ENCODE data around the gene MAN1C1. TPM values are rescaled to one million over a fixed set of nuclear protein-coding genes. Genes with fewer than 3 reads are reported as not detected.

Gene MAN1C1
- total and polyA plus RNA-seq, 2 donors (not counting 1 experiment from before 2014, with no cell fraction given), result 17.7 to 51.4 TPM

DNA sequence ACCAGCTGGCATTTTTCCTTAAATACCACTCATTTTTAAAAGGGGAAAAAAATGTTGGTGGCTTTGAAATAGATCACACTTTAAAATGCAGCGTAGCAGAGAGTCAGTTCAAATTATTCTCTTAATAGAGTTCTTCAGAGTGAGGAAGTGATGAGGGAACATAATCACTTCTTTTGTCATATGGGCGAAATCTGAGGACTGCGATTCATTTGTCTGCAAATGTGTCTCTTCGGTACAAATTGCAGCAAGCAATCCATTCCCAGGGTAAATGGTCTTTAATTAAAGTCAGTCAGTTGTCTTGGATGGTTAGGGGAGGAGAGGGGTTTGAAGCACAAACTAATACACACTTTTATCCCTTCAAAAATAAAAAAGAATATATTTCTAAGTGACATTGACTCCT is 97.4 kb downstream of the MAN1C1 start:
- Histone ChIP-seq H3K9me3 (ENCODE audit: control insufficient read depth, insufficient read depth, low read depth, low read length) (no peaks in the 10 kb centered on the region), H4K20me1 (ENCODE audit: control insufficient read depth, extremely low read depth, insufficient read depth, low read length) (no peaks in the 10 kb centered on the region), H3K9ac (ENCODE audit: insufficient read depth, low read length) (no peak overlapping the region), H3K4me1 (ENCODE audit: control insufficient read depth, extremely low read depth, insufficient read depth, low read length) (peaks cover 9% of the 10 kb centered on the region), H3K4me3 (replicated peaks in 1 of 4; ENCODE audit: control extremely low read depth in 1 of 4, insufficient read depth in 1 of 4, low read depth in 3 of 4, low read length in 4 of 4) (no peak overlapping the region), H3K27ac (ENCODE audit: insufficient read depth, low read length) (no peak overlapping the region), H3K27me3 (ENCODE audit: control insufficient read depth, insufficient read depth, low read length) (no peaks in the 10 kb centered on the region), H3K4me2 (ENCODE audit: extremely low read depth, insufficient read depth, low read length) (no peak overlapping the region), H3K36me3 (ENCODE audit: control insufficient read depth, insufficient read depth, low read length) (no peaks in the 10 kb centered on the region), H3K79me2 (ENCODE audit: control insufficient read depth, insufficient read depth, low read length) (no peaks in the 10 kb centered on the region), H2AFZ (ENCODE audit: low read length) (no peak overlapping the region)
- no peak for DNase-seq (ENCODE audit: low read depth in 2 of 2)
- TF ChIP-seq, protein P1, sequence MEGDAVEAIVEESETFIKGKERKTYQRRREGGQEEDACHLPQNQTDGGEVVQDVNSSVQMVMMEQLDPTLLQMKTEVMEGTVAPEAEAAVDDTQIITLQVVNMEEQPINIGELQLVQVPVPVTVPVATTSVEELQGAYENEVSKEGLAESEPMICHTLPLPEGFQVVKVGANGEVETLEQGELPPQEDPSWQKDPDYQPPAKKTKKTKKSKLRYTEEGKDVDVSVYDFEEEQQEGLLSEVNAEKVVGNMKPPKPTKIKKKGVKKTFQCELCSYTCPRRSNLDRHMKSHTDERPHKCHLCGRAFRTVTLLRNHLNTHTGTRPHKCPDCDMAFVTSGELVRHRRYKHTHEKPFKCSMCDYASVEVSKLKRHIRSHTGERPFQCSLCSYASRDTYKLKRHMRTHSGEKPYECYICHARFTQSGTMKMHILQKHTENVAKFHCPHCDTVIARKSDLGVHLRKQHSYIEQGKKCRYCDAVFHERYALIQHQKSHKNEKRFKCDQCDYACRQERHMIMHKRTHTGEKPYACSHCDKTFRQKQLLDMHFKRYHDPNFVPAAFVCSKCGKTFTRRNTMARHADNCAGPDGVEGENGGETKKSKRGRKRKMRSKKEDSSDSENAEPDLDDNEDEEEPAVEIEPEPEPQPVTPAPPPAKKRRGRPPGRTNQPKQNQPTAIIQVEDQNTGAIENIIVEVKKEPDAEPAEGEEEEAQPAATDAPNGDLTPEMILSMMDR (conservative IDR thresholded peaks at IDR 0.05 in 1 of 2, IDR thresholded peaks at IDR 0.05 in 1 of 2; ENCODE audit: low read depth in 1 of 2, low read length in 2 of 2), result no peak
- no peak for TF ChIP-seq EZH2 (IDR thresholded peaks at IDR 0.05; ENCODE audit: low read length, missing control alignments)

DNA sequence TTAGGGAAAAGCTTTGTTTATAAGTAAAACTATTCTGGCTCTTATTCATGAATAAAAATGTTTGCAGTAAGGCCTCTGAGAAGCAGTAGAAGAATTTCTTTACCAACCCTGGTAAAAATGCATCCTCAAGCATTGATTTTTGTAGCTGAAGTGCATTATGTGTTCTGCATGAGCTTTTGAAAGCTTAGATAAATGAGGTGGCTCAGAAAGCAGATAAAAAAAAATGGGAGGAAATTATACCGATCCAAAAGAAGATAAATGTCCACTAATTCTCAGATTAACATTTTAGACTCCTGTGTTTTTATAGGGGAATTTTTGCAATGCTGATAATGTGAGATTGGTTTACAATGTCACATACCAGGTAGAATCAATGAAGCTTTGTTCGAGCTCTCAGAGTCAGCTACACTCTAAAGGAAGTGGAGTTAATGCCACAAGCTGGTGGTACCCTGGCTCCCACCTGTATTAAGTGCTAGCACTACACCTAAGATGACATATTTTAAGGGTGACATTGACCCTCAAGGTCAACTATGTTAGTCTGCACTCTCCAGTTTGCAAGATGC is 97.9 kb downstream of the MAN1C1 start:
- peaks cover 6% of the 10 kb centered on the region for H3K4me1 ChIP-seq (ENCODE audit: control insufficient read depth, extremely low read depth, insufficient read depth, low read length)
- H3K27ac ChIP-seq (ENCODE audit: insufficient read depth, low read length), result no peak overlapping the region
- H3K79me2 ChIP-seq (ENCODE audit: control insufficient read depth, insufficient read depth, low read length), result no peaks in the 10 kb centered on the region
- no peak overlapping the region for H3K9ac ChIP-seq (ENCODE audit: insufficient read depth, low read length)
- no peaks in the 10 kb centered on the region for H3K9me3 ChIP-seq (ENCODE audit: control insufficient read depth, insufficient read depth, low read depth, low read length)
- H3K27me3 ChIP-seq (ENCODE audit: control insufficient read depth, insufficient read depth, low read length), result no peaks in the 10 kb centered on the region
- no peaks in the 10 kb centered on the region for H4K20me1 ChIP-seq (ENCODE audit: control insufficient read depth, extremely low read depth, insufficient read depth, low read length)
- no peak overlapping the region for H2AFZ ChIP-seq (ENCODE audit: low read length)
- H3K36me3 ChIP-seq (ENCODE audit: control insufficient read depth, insufficient read depth, low read length), result no peaks in the 10 kb centered on the region
- H3K4me2 ChIP-seq (ENCODE audit: extremely low read depth, insufficient read depth, low read length), result no peak overlapping the region
- no peak overlapping the region for H3K4me3 ChIP-seq (replicated peaks in 1 of 4; ENCODE audit: control extremely low read depth in 1 of 4, insufficient read depth in 1 of 4, low read depth in 3 of 4, low read length in 4 of 4)
- TF ChIP-seq EZH2 (IDR thresholded peaks at IDR 0.05; ENCODE audit: low read length, missing control alignments), result no peak
- TF ChIP-seq, protein P1 (conservative IDR thresholded peaks at IDR 0.05 in 1 of 2, IDR thresholded peaks at IDR 0.05 in 1 of 2; ENCODE audit: low read depth in 1 of 2, low read length in 2 of 2), result no peak
- DNase-seq (ENCODE audit: low read depth in 2 of 2), result no peak

DNA sequence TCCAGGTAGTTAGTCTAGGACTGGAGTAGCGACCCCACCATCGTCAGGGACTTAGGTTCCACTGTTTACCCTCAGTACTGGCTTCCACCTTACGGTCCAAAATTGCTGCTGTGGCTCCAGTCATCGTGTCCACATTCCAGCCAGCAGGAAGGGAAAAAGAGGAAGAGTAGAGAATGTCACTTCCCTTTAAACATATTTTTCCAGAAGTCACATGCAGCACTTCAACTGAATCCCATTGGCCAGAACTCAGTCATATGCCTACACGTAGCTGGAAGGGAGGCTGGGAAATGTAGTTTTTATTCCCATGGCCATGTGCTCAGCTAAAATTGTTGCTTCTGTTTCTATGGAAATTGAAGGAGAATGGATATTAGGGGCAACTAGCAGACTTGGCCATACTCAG is 99.3 kb downstream of the MAN1C1 start:
- no peaks in the 10 kb centered on the region for H3K27me3 ChIP-seq (ENCODE audit: control insufficient read depth, insufficient read depth, low read length)
- TF ChIP-seq, protein P1 (conservative IDR thresholded peaks at IDR 0.05 in 1 of 2, IDR thresholded peaks at IDR 0.05 in 1 of 2; ENCODE audit: low read depth in 1 of 2, low read length in 2 of 2), result no peak
- no peak for TF ChIP-seq EZH2 (IDR thresholded peaks at IDR 0.05; ENCODE audit: low read length, missing control alignments)
- peaks cover 5% of the 10 kb centered on the region for H3K4me1 ChIP-seq (ENCODE audit: control insufficient read depth, extremely low read depth, insufficient read depth, low read length)
- H3K36me3 ChIP-seq (ENCODE audit: control insufficient read depth, insufficient read depth, low read length), result no peaks in the 10 kb centered on the region
- H3K79me2 ChIP-seq (ENCODE audit: control insufficient read depth, insufficient read depth, low read length), result no peaks in the 10 kb centered on the region
- H3K9me3 ChIP-seq (ENCODE audit: control insufficient read depth, insufficient read depth, low read depth, low read length), result no peaks in the 10 kb centered on the region
- no peak overlapping the region for H3K4me2 ChIP-seq (ENCODE audit: extremely low read depth, insufficient read depth, low read length)
- H3K4me3 ChIP-seq (replicated peaks in 1 of 4; ENCODE audit: control extremely low read depth in 1 of 4, insufficient read depth in 1 of 4, low read depth in 3 of 4, low read length in 4 of 4), result no peak overlapping the region
- no peaks in the 10 kb centered on the region for H4K20me1 ChIP-seq (ENCODE audit: control insufficient read depth, extremely low read depth, insufficient read depth, low read length)
- no peak for DNase-seq (ENCODE audit: low read depth in 2 of 2)
- H3K27ac ChIP-seq (ENCODE audit: insufficient read depth, low read length), result no peak overlapping the region
- no peak overlapping the region for H3K9ac ChIP-seq (ENCODE audit: insufficient read depth, low read length)
- H2AFZ ChIP-seq (ENCODE audit: low read length), result no peak overlapping the region

All from fibroblast of lung (primary cell).